Activated T-helper 1 cell treated with anti-CD3 and anti-CD28 coated beads, Interleukin-2, amount 50 U/mL, for 16 hours (primary cell): ENCODE data around the gene TMUB2.
"Not testable (repeated sequence)": the region's sequence is repeated elsewhere in the genome, so short reads cannot be mapped to it uniquely, and the experiment has no call there.

Source experiments
- DNase-seq, 2 donors: peaks; one replicate each; pipeline ENCODE4 v3.0.0-alpha.2; 2020; ENCODE audit warnings: low read depth in 1 of 2, low spot score in 1 of 2

The TMUB2 gene

GRCh38 chr17:44218344-44219107 is 31.8 kb downstream of the TMUB2 start:
- peak; percentile 71 to 85 for DNase-seq

GRCh38 chr17:44219108-44219615 is 32.4 kb downstream of the TMUB2 start:
- peak in 1 of 2 donors; percentile 67 for DNase-seq

- peak; percentile 49 to 59 for DNase-seq
Measured at GRCh38 chr17:44219616-44220212, 32.9 kb downstream of the TMUB2 start, which contains the start of gene UBTF. UBTF (minus strand) TSS chr17:44219675; CDS start chr17:44218229, 1,446 bp downstream.

GRCh38 chr17:44220213-44221083 is 33.7 kb downstream of the TMUB2 start:
- peak in 1 of 2 donors; percentile 40 for DNase-seq

GRCh38 chr17:44221084-44221861 is 34.5 kb downstream of the TMUB2 start:
- DNase-seq = peak in 1 of 2 donors; percentile 49

GRCh38 chr17:44221862-44222111 is 35.0 kb downstream of the TMUB2 start:
- DNase-seq = no peak

- peak in 1 of 2 donors; percentile 29 for DNase-seq
Measured at GRCh38 chr17:44222112-44222869, 35.5 kb downstream of the TMUB2 start.

- DNase-seq = no peak
Measured at GRCh38 chr17:44223541-44224071, 36.8 kb downstream of the TMUB2 start.

GRCh38 chr17:44229090-44229489 is 42.3 kb downstream of the TMUB2 start:
- no peak for DNase-seq

- no peak for DNase-seq
Measured at GRCh38 chr17:44230140-44230539, 43.4 kb downstream of the TMUB2 start.

GRCh38 chr17:44232061-44232460 is 45.3 kb downstream of the TMUB2 start:
- no peak for DNase-seq

- no peak for DNase-seq
Measured at GRCh38 chr17:44233582-44233981, 46.8 kb downstream of the TMUB2 start.

- no peak for DNase-seq
Measured at GRCh38 chr17:44235583-44235936, 48.8 kb downstream of the TMUB2 start.

GRCh38 chr17:44236444-44236991 is 49.7 kb downstream of the TMUB2 start:
- DNase-seq = no peak

GRCh38 chr17:44237886-44238285 is 51.1 kb downstream of the TMUB2 start:
- not testable (repeated sequence) for DNase-seq

GRCh38 chr17:44241106-44241624 is 54.4 kb downstream of the TMUB2 start:
- DNase-seq = no peak
